Measurements from ENCODE around the gene UBR1. TPM values are rescaled to one million over a fixed set of nuclear protein-coding genes. Genes with fewer than 3 reads are reported as not detected.
"Not testable (repeated sequence)": the region's sequence is repeated elsewhere in the genome, so short reads cannot be mapped to it uniquely, and the experiment has no call there.

Gene UBR1
- total RNA-seq, 3 donors from 2014 or later = 20.3 to 37.0 (median 26.8) TPM

- no peaks in the 10 kb centered on the region for H3K9me3 ChIP-seq
- H3K36me3 ChIP-seq (ENCODE audit: low read depth) = peaks cover 3% of the 10 kb centered on the region
- no peak for TF ChIP-seq CTCF (IDR thresholded peaks at IDR 0.05)
- peak; percentile 57 to 67 (median 63) for DNase-seq
- intact Hi-C loops (cut with DNase I, micrococcal nuclease) = no loop called here
- peak; percentile 15 for ATAC-seq
- peak overlapping the region; percentile 80 for H3K4me3 ChIP-seq
- H3K4me1 ChIP-seq (ENCODE audit: low read depth) = peaks cover 16% of the 10 kb centered on the region
Measured at GRCh38 chr15:43132830-43133429, 27.1 kb upstream of the UBR1 start.

- intact Hi-C loops (cut with DNase I, micrococcal nuclease) = no loop called here
- Histone ChIP-seq H3K4me1 (ENCODE audit: low read depth) (peaks cover 17% of the 10 kb centered on the region), H3K9me3 (no peaks in the 10 kb centered on the region), H3K4me3 (no peak overlapping the region), H3K36me3 (ENCODE audit: low read depth) (no peaks in the 10 kb centered on the region)
- DNase-seq = no peak
- no peak for ATAC-seq
- TF ChIP-seq CTCF (IDR thresholded peaks at IDR 0.05) = no peak
Measured at GRCh38 chr15:43128980-43129335, 23.1 kb upstream of the UBR1 start.

GRCh38 chr15:43128174-43128979 is 22.5 kb upstream of the UBR1 start:
- intact Hi-C loops (cut with DNase I, micrococcal nuclease); H3K4me3 ChIP-seq; H3K9me3 ChIP-seq; ATAC-seq; H3K36me3 ChIP-seq (ENCODE audit: low read depth): not testable (repeated sequence)
- peaks cover 17% of the 10 kb centered on the region for H3K4me1 ChIP-seq (ENCODE audit: low read depth)
- peak in 1 of 3 donors; percentile 42 for DNase-seq

GRCh38 chr15:43127752-43128151 is 21.9 kb upstream of the UBR1 start:
- intact Hi-C loops (cut with DNase I, micrococcal nuclease) = no loop called here
- Histone ChIP-seq H3K4me3 (no peak overlapping the region), H3K36me3 (ENCODE audit: low read depth) (no peaks in the 10 kb centered on the region), H3K9me3 (no peaks in the 10 kb centered on the region), H3K4me1 (ENCODE audit: low read depth) (peaks cover 19% of the 10 kb centered on the region)
- DNase-seq (peak in 1 of 3 donors; percentile 29), ATAC-seq (peak; percentile 79)
- no peak for TF ChIP-seq CTCF (IDR thresholded peaks at IDR 0.05)

- DNase-seq (no peak), ATAC-seq (peak; percentile 44)
- intact Hi-C loops (cut with DNase I, micrococcal nuclease) = no loop called here
- H3K36me3 ChIP-seq (ENCODE audit: low read depth) = no peaks in the 10 kb centered on the region
- no peak overlapping the region for H3K4me3 ChIP-seq
- H3K9me3 ChIP-seq = no peaks in the 10 kb centered on the region
- TF ChIP-seq CTCF (IDR thresholded peaks at IDR 0.05) = no peak
- peaks cover 18% of the 10 kb centered on the region for H3K4me1 ChIP-seq (ENCODE audit: low read depth)
Measured at GRCh38 chr15:43126356-43126755, 20.5 kb upstream of the UBR1 start.

- Histone ChIP-seq H3K9me3 (no peaks in the 10 kb centered on the region), H3K36me3 (ENCODE audit: low read depth) (no peaks in the 10 kb centered on the region), H3K4me3 (no peak overlapping the region), H3K4me1 (ENCODE audit: low read depth) (peaks cover 18% of the 10 kb centered on the region)
- TF ChIP-seq CTCF (IDR thresholded peaks at IDR 0.05) = no peak
- intact Hi-C loops (cut with DNase I, micrococcal nuclease) = no loop called here
- DNase-seq = no peak
- ATAC-seq = no peak
Measured at GRCh38 chr15:43125100-43125661, 19.3 kb upstream of the UBR1 start.

All from mucosa of descending colon (tissue), 3 donors.